H9 (cell line): ENCODE data around the gene TM9SF3. TPM values are rescaled to one million over a fixed set of nuclear protein-coding genes. Genes with fewer than 3 reads are reported as not detected.
A peak's percentile ranks its signal among the peaks of the same experiment; 100 is the strongest.
"Not testable (repeated sequence)": the region's sequence is repeated elsewhere in the genome, so short reads cannot be mapped to it uniquely, and the experiment has no call there.

Experiments used
- DNase-seq: peaks from one replicate; pipeline ENCODE4 v3.0.0-alpha.2; 2017
- H2AFZ ChIP-seq: one replicate; pipeline ENCODE4 v1.6.1; 2013; ENCODE audit warnings: mild to moderate bottlenecking, low read length, control low read depth, moderate library complexity
- H2AK5ac ChIP-seq: 2 replicates; pipeline ENCODE4 v1.6.1; 2013; ENCODE audit warnings: low read length, control low read depth, mixed read lengths; ENCODE audit not compliant: insufficient read length
- H2BK120ac ChIP-seq: one replicate; pipeline ENCODE4 v1.6.1; 2013; ENCODE audit warnings: low read depth, mild to moderate bottlenecking, low read length, control low read depth, inconsistent platforms; ENCODE audit not compliant: poor library complexity, severe bottlenecking
- H2BK12ac ChIP-seq: 2 replicates; pipeline ENCODE4 v1.6.1; 2013; ENCODE audit warnings: low read length, control low read depth, mixed read lengths, low read depth; ENCODE audit not compliant: insufficient read length
- H2BK15ac ChIP-seq: 2 replicates; pipeline ENCODE4 v1.6.1; 2013; ENCODE audit warnings: low read depth, low read length, control low read depth
- H2BK20ac ChIP-seq: one replicate; pipeline ENCODE4 v1.6.1; 2013; ENCODE audit warnings: low read depth, mild to moderate bottlenecking, low read length, control low read depth, inconsistent platforms; ENCODE audit not compliant: poor library complexity, severe bottlenecking
- H2BK5ac ChIP-seq: 2 replicates; pipeline ENCODE4 v1.6.1; 2013; ENCODE audit warnings: low read length, control low read depth, mixed read lengths; ENCODE audit not compliant: insufficient read length
- H3K14ac ChIP-seq: 2 replicates; pipeline ENCODE4 v1.6.1; 2013; ENCODE audit warnings: low read length, control low read depth; ENCODE audit not compliant: insufficient read depth
- H3K18ac ChIP-seq: 2 replicates; pipeline ENCODE4 v1.6.1; 2013; ENCODE audit warnings: low read depth, mild to moderate bottlenecking, mixed read lengths, low read length, control low read depth; ENCODE audit not compliant: insufficient read length
- H3K23ac ChIP-seq: 2 replicates; pipeline ENCODE4 v1.6.1; 2013; ENCODE audit warnings: low read length, control low read depth, mixed read lengths, low read depth; ENCODE audit not compliant: insufficient read length
- H3K23me2 ChIP-seq: 2 replicates; pipeline ENCODE4 v1.6.1; 2013; ENCODE audit warnings: low read depth, mild to moderate bottlenecking, mixed read lengths, low read length, control low read depth; ENCODE audit not compliant: insufficient read length, poor library complexity, severe bottlenecking
- H3K27ac ChIP-seq: 2 replicates; pipeline ENCODE4 v1.5.1; 2013; ENCODE audit warnings: low read length, control low read depth, mixed read lengths, low read depth; ENCODE audit not compliant: insufficient read length
- H3K27me3 ChIP-seq: 2 replicates; pipeline ENCODE4 v1.6.1; 2013; ENCODE audit warnings: low read length, control low read depth, inconsistent platforms; ENCODE audit not compliant: insufficient read depth
- H3K4ac ChIP-seq: 2 replicates; pipeline ENCODE4 v1.6.1; 2013; ENCODE audit warnings: low read depth, mild to moderate bottlenecking, control low read depth, inconsistent platforms, low read length, moderate library complexity
- H3K4me1 ChIP-seq: 2 replicates; pipeline ENCODE4 v1.6.1; 2013; ENCODE audit warnings: low read length, control low read depth, inconsistent platforms; ENCODE audit not compliant: insufficient read depth
- H3K4me2 ChIP-seq: 2 replicates; pipeline ENCODE4 v1.6.1; 2013; ENCODE audit warnings: low read length, control low read depth, mixed read lengths; ENCODE audit not compliant: insufficient read length, insufficient read depth
- H3K56ac ChIP-seq: 2 replicates; pipeline ENCODE4 v1.6.1; 2013; ENCODE audit warnings: low read depth, mild to moderate bottlenecking, mixed read lengths, low read length, control low read depth; ENCODE audit not compliant: insufficient read length
- H3K79me1 ChIP-seq: 2 replicates; pipeline ENCODE4 v1.6.1; 2013; ENCODE audit warnings: low read depth, mild to moderate bottlenecking, moderate library complexity, low read length, control low read depth, inconsistent platforms; ENCODE audit not compliant: insufficient read depth, poor library complexity, severe bottlenecking
- H3K79me2 ChIP-seq: 2 replicates; pipeline ENCODE4 v1.6.1; 2013; ENCODE audit warnings: low read length, control low read depth, inconsistent platforms; ENCODE audit not compliant: insufficient read depth
- H3K9ac ChIP-seq: 2 replicates; pipeline ENCODE4 v1.6.1; 2013; ENCODE audit warnings: low read length, control low read depth, mixed read lengths; ENCODE audit not compliant: insufficient read length; ENCODE audit errors: extremely low read depth
- H3K9me3 ChIP-seq: one replicate; pipeline ENCODE4 v1.6.1; 2013; ENCODE audit warnings: low read depth, low read length, inconsistent platforms; ENCODE audit not compliant: control insufficient read depth
- H3T11ph ChIP-seq: one replicate; pipeline ENCODE4 v1.6.1; 2013; ENCODE audit warnings: mild to moderate bottlenecking, low read length, control low read depth, inconsistent platforms
- H4K20me1 ChIP-seq: one replicate; pipeline ENCODE4 v1.6.1; 2013; ENCODE audit not compliant: control insufficient read depth, insufficient read length, insufficient read depth
- H4K5ac ChIP-seq: 2 replicates; pipeline ENCODE4 v1.6.1; 2013; ENCODE audit warnings: low read depth, mild to moderate bottlenecking, mixed read lengths, low read length, control low read depth; ENCODE audit not compliant: insufficient read length
- H4K8ac ChIP-seq: replicated peaks from 2 replicates; pipeline ENCODE4 v1.6.1; 2013; ENCODE audit warnings: low read length, control low read depth, mixed read lengths, low read depth; ENCODE audit not compliant: insufficient read length
- H4K91ac ChIP-seq: 2 replicates; pipeline ENCODE4 v1.6.1; 2013; ENCODE audit warnings: low read depth, mild to moderate bottlenecking, moderate library complexity, mixed read lengths, low read length, control low read depth; ENCODE audit not compliant: insufficient read length
- H3K27ac Mint-ChIP-seq, 3 experiments: 2 replicates in 2 of 3; 3 replicates in 1 of 3; pipeline ENCODE4 v1.8.0; 2020 to 2021; ENCODE audit warnings: mixed read lengths in 3 of 3, mild to moderate bottlenecking in 1 of 3, moderate library complexity in 1 of 3
- H3K27me3 Mint-ChIP-seq: 2 replicates; pipeline ENCODE4 v1.8.0; 2021; ENCODE audit warnings: low read depth, mild to moderate bottlenecking, moderate library complexity, mixed read lengths
- H3K36me3 Mint-ChIP-seq, 3 experiments: 2 replicates in 2 of 3; 3 replicates in 1 of 3; pipeline ENCODE4 v1.8.0; 2020 to 2021; ENCODE audit warnings: low read depth in 3 of 3, mixed read lengths in 3 of 3; ENCODE audit not compliant: insufficient read depth in 1 of 3
- H3K4me1 Mint-ChIP-seq, 2 experiments: 2 replicates each; pipeline ENCODE4 v1.8.0; 2020; ENCODE audit warnings: mixed read lengths in 2 of 2
- H3K4me3 Mint-ChIP-seq, 2 experiments: 2 replicates in 1 of 2; 3 replicates in 1 of 2; pipeline ENCODE4 v1.8.0; 2020 to 2021; ENCODE audit warnings: mild to moderate bottlenecking in 2 of 2, mixed read lengths in 2 of 2, moderate library complexity in 1 of 2
- H3K9me3 Mint-ChIP-seq, 2 experiments: 2 replicates in 1 of 2; 3 replicates in 1 of 2; pipeline ENCODE4 v1.8.0; 2020; ENCODE audit warnings: mild to moderate bottlenecking in 2 of 2, mixed read lengths in 2 of 2, moderate library complexity in 1 of 2
- CTCF ChIP-seq: fragments of 200-600 bp; sonication (generic); conservative IDR thresholded peaks from 3 replicates; pipeline ENCODE4 v1.8.0; 2021; ENCODE audit warnings: antibody characterized with exemption, mild to moderate bottlenecking
- WGBS: extraction: QIAGEN DNeasy Blood & Tissue Kit; methylation state at CpG from one replicate; pipeline ENCODE4 v1.1.7; 2013; ENCODE audit warnings: missing lambda C conversion rate, low lambda C conversion rate, mixed read lengths; ENCODE audit not compliant: insufficient read length; ENCODE audit errors: extremely low coverage; 5-methylcytosine and 5-hydroxymethylcytosine counted together
- total RNA-seq: library from RNA; stranded (reverse); gene quantifications from 2 replicates; pipeline ENCODE4 v1.2.1, GENCODE V29; 2021

TM9SF3 gene
- total RNA-seq, 1 experiment from 2014 or later: 120 TPM

- no peak overlapping the region for H3K27ac ChIP-seq
- H3K4me3 Mint-ChIP-seq: no peak overlapping the region; a peak in 1 of 5 replicates
- no peak overlapping the region for H3K23ac ChIP-seq
- H3K9me3 Mint-ChIP-seq: no peaks in the 10 kb centered on the region
- H4K5ac ChIP-seq: no peak overlapping the region
- no peak overlapping the region for H2AFZ ChIP-seq
- no peak overlapping the region for H3K14ac ChIP-seq
- no peaks in the 10 kb centered on the region for H3K79me2 ChIP-seq
- WGBS: no CpG with 5 or more reads among the region's 5 CpGs
- H3K23me2 ChIP-seq: no peaks in the 10 kb centered on the region
- no peak overlapping the region for H2BK5ac ChIP-seq
- no peak overlapping the region for H4K8ac ChIP-seq
- no peak for TF ChIP-seq CTCF
- no peak overlapping the region for H3K4me2 ChIP-seq
- no peaks in the 10 kb centered on the region for H3K4me1 Mint-ChIP-seq
- H2BK12ac ChIP-seq: no peak overlapping the region
- no peaks in the 10 kb centered on the region for H3K27me3 ChIP-seq
- H3K27ac Mint-ChIP-seq: 0 out of 7 replicates have a peak overlapping the region, but pooled peaks of 1 of the 3 experiments have one; percentile 5
- no peak overlapping the region for H3K18ac ChIP-seq
- H3K9me3 ChIP-seq: no peaks in the 10 kb centered on the region
- no peaks in the 10 kb centered on the region for H3K4me1 ChIP-seq
- H3K9ac ChIP-seq: no peak overlapping the region
- H3K56ac ChIP-seq: no peak overlapping the region
- H3K27me3 Mint-ChIP-seq: no peaks in the 10 kb centered on the region
- no peaks in the 10 kb centered on the region for H4K20me1 ChIP-seq
- H3K36me3 Mint-ChIP-seq: peaks cover 12 to 58% (median 49%) of the 10 kb centered on the region in 3 experiments; a peak in 5 of 7 replicates
- H4K91ac ChIP-seq: no peak overlapping the region
- no peak for DNase-seq
- no peak overlapping the region for H2AK5ac ChIP-seq
- no peak overlapping the region for H2BK20ac ChIP-seq
- no peak overlapping the region for H2BK15ac ChIP-seq
- no peak overlapping the region for H2BK120ac ChIP-seq
- no peak overlapping the region for H3K4ac ChIP-seq
- no peak overlapping the region for H3T11ph ChIP-seq
- H3K79me1 ChIP-seq: no peaks in the 10 kb centered on the region
Measured at GRCh38 chr10:96548589-96548988, 38.2 kb downstream of the TM9SF3 start.

GRCh38 chr10:96545558-96545957 is 41.3 kb downstream of the TM9SF3 start:
- not testable (repeated sequence) for H3K27me3 Mint-ChIP-seq, H2BK120ac ChIP-seq, H3K4me1 ChIP-seq, H3K79me2 ChIP-seq, H3K4me2 ChIP-seq, H3K18ac ChIP-seq, H3K23ac ChIP-seq, H3K14ac ChIP-seq, H4K5ac ChIP-seq, H3K4ac ChIP-seq, H3K27ac ChIP-seq, H3K9me3 Mint-ChIP-seq, H2AFZ ChIP-seq, H3K56ac ChIP-seq, H3K4me1 Mint-ChIP-seq, H4K20me1 ChIP-seq, H3K23me2 ChIP-seq, H3K4me3 Mint-ChIP-seq, H3K79me1 ChIP-seq, H2BK12ac ChIP-seq, H4K91ac ChIP-seq, H3K9me3 ChIP-seq, H4K8ac ChIP-seq, DNase-seq, H2BK20ac ChIP-seq, H3K27me3 ChIP-seq, H2AK5ac ChIP-seq, H2BK15ac ChIP-seq, H2BK5ac ChIP-seq, H3T11ph ChIP-seq, H3K9ac ChIP-seq
- WGBS: no CpG with 5 or more reads among the region's 10 CpGs
- Mint-ChIP-seq H3K27ac (peak overlapping the region in 2 of 3 experiments; percentile 44 to 73; a peak in 3 of 7 replicates), H3K36me3 (peaks cover 18 to 56% (median 44%) of the 10 kb centered on the region in 3 experiments; a peak in 5 of 7 replicates)
